ENCODE measurements around the gene CTSW.

Gene CTSW

GRCh38 chr11:65865550-65866172 is 14.0 kb upstream of the CTSW start:
- no peak for TF ChIP-seq ZFX (IDR thresholded peaks at IDR 0.05; ENCODE audit: borderline replicate concordance)
- TF ChIP-seq CTCF (IDR thresholded peaks at IDR 0.05): no peak
- no peak overlapping the region for H3K27ac ChIP-seq

GRCh38 chr11:65866509-65867283 is 12.9 kb upstream of the CTSW start:
- H3K27ac ChIP-seq: peak overlapping the region; percentile 23
- TF ChIP-seq CTCF (IDR thresholded peaks at IDR 0.05): no peak
- TF ChIP-seq ZFX (IDR thresholded peaks at IDR 0.05; ENCODE audit: borderline replicate concordance): no peak

- TF ChIP-seq ZFX (IDR thresholded peaks at IDR 0.05; ENCODE audit: borderline replicate concordance): no peak
- TF ChIP-seq CTCF (IDR thresholded peaks at IDR 0.05): no peak
Observed at GRCh38 chr11:65867284-65868071, 12.2 kb upstream of the CTSW start.

GRCh38 chr11:65868076-65868667 is 11.5 kb upstream of the CTSW start:
- TF ChIP-seq CTCF (IDR thresholded peaks at IDR 0.05) (no peak), ZFX (IDR thresholded peaks at IDR 0.05; ENCODE audit: borderline replicate concordance) (no peak)
- H3K27ac ChIP-seq: no peak overlapping the region; the same call in 1 of the 2 replicates

More at GRCh38 chr11:65867284-65868071, 12.2 kb upstream of the CTSW start:
- H3K27ac ChIP-seq: peak overlapping the region; percentile 23

GRCh38 chr11:65868907-65869306 is 10.7 kb upstream of the CTSW start:
- TF ChIP-seq ZFX (IDR thresholded peaks at IDR 0.05; ENCODE audit: borderline replicate concordance) (no peak), CTCF (IDR thresholded peaks at IDR 0.05) (no peak)
- no peak overlapping the region for H3K27ac ChIP-seq

- TF ChIP-seq CTCF (IDR thresholded peaks at IDR 0.05) (no peak), ZFX (IDR thresholded peaks at IDR 0.05; ENCODE audit: borderline replicate concordance) (no peak)
- no peak overlapping the region for H3K27ac ChIP-seq
Observed at GRCh38 chr11:65869643-65870306, 9.9 kb upstream of the CTSW start.
